ENCODE measurements around the gene MALRD1. TPM values are rescaled to one million over a fixed set of nuclear protein-coding genes. Genes with fewer than 3 reads are reported as not detected.

The MALRD1 gene
- total RNA-seq, 4 donors from 2014 or later, result 58.6 to 357 (median 249) TPM

- no peaks in the 10 kb centered on the region for H3K36me3 ChIP-seq
- H3K27ac ChIP-seq, result peak overlapping the region in 3 of 4 donors; percentile 8 to 68 (median 30)
- DNase-seq, result no peak
- no peaks in the 10 kb centered on the region for H3K9me3 ChIP-seq
- no peaks in the 10 kb centered on the region for H3K27me3 ChIP-seq
- H3K4me1 ChIP-seq, result peaks cover 0 to 14% (median 0%) of the 10 kb centered on the region in 4 donors
- H3K4me3 ChIP-seq, result peak overlapping the region in 2 of 4 donors; percentile 29 to 31
- TF ChIP-seq POLR2A (IDR thresholded peaks at IDR 0.05) (no peak), CTCF (IDR thresholded peaks at IDR 0.05) (no peak)
Measured at GRCh38 chr10:19638896-19639233, 590.3 kb downstream of the MALRD1 start.

DNA sequence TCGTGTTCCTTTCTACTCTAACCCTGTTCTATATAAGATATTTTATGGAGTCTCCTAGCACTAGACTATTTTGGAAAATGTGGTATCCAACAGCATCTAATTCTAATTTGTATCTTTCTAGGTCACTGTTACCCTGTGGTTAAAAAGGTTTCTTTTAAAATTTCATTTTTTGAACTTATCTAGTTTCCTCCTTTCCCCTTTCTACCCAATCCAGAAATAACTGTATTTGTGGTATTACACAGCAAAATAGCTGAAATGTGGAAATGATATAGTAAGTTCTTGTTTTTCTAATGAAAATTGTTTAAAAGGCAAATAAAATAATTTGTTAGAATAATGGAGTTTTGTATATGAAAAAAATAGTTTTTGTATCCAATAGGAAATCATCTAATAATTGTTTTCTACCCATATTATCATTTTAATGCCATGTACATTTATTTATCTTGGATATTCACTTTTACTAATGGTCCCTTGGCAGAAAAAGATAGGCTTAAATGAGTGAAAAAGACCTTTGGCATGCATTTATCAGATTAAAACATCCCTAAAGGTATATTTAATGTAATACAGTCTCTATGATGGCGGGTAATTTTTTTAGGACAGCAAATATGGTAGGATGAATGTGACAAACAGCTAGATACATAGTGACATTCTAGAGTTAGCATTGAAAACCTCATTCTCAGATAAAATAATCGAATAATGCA, 592.1 kb downstream of the MALRD1 start:
- TF ChIP-seq POLR2A (IDR thresholded peaks at IDR 0.05) (no peak), CTCF (IDR thresholded peaks at IDR 0.05) (no peak)
- no peak for DNase-seq
- H3K4me3 ChIP-seq, result no peak overlapping the region

DNA sequence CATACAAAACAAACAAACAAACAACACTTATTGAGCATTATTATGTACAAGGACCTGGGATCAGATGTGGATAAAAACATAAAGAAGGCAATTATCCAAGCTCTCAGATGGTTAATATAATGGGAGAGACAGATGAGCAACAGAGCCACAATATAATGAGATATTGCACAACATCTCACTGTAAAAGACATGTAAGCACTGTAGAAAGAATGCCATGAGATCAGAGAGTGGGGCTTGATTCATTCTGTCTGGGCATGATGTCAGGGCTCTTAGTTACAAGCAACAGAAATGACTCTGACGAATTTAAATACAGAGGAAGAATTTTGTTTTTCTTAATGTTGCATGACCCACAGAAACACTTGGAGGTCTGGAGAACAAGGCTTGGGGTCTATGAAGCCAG, 602.9 kb downstream of the MALRD1 start:
- Histone ChIP-seq H3K36me3 (peaks cover 0 to 9% (median 0%) of the 10 kb centered on the region in 3 donors), H3K4me1 (no peaks in the 10 kb centered on the region), H3K27ac (no peak overlapping the region), H3K4me3 (no peak overlapping the region), H3K27me3 (no peaks in the 10 kb centered on the region), H3K9me3 (no peaks in the 10 kb centered on the region)
- no peak for DNase-seq
- TF ChIP-seq CTCF (IDR thresholded peaks at IDR 0.05) (no peak), POLR2A (IDR thresholded peaks at IDR 0.05) (no peak)

More for the DNA sequence above, 592.1 kb downstream of the MALRD1 start:
- H3K27ac ChIP-seq, result no peak overlapping the region
- no peaks in the 10 kb centered on the region for H3K36me3 ChIP-seq
- H3K27me3 ChIP-seq, result no peaks in the 10 kb centered on the region
- H3K9me3 ChIP-seq, result no peaks in the 10 kb centered on the region
- H3K4me1 ChIP-seq, result peaks cover 0 to 14% (median 0%) of the 10 kb centered on the region in 4 donors

DNA sequence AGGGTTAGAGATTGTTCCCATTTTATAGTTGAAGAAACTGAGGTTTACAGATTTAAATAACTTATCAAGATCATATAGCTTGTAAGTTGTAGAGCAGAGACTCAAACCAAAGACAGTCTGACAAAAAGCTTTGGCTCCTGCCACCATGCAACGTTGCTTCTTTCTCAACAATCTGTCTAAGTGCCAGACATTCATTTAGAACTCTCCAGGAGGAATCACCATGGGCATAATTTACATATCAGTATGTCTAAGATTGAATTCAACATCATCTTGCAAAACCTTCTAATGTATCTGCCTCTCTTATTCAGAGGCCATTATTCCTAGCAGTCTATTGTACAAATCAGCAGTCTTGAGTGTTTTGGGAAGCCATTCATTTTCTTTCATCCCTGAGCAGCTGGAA, 604.1 kb downstream of the MALRD1 start:
- H3K4me1 ChIP-seq, result no peaks in the 10 kb centered on the region
- TF ChIP-seq POLR2A (IDR thresholded peaks at IDR 0.05) (no peak), CTCF (IDR thresholded peaks at IDR 0.05) (no peak)

GRCh38 chr10:19653931-19654330, 605.3 kb downstream of the MALRD1 start:
- Histone ChIP-seq H3K4me1 (no peaks in the 10 kb centered on the region), H3K27me3 (no peaks in the 10 kb centered on the region)
- no peak for DNase-seq

More for the DNA sequence above, 604.1 kb downstream of the MALRD1 start:
- no peak overlapping the region for H3K27ac ChIP-seq
- no peaks in the 10 kb centered on the region for H3K27me3 ChIP-seq
- no peak for DNase-seq
- H3K9me3 ChIP-seq, result no peaks in the 10 kb centered on the region
- H3K4me3 ChIP-seq, result no peak overlapping the region
- peaks cover 0 to under 1% (median 0%) of the 10 kb centered on the region in 3 donors for H3K36me3 ChIP-seq

More at GRCh38 chr10:19653931-19654330, 605.3 kb downstream of the MALRD1 start:
- H3K9me3 ChIP-seq, result no peaks in the 10 kb centered on the region
- H3K4me3 ChIP-seq, result no peak overlapping the region
- no peaks in the 10 kb centered on the region for H3K36me3 ChIP-seq
- no peak overlapping the region for H3K27ac ChIP-seq
- TF ChIP-seq CTCF (IDR thresholded peaks at IDR 0.05) (no peak), POLR2A (IDR thresholded peaks at IDR 0.05) (no peak)

All from Peyer's patch (tissue), 4 donors.